Calu3 (cell line): ENCODE data around the gene MAP3K2. TPM values are rescaled to one million over a fixed set of nuclear protein-coding genes. Genes with fewer than 3 reads are reported as not detected.

Experiments used
- Bru-seq: library from RNA; stranded (reverse); fragments of 400-500 nt; gene quantifications from one replicate; lab custom pipeline; 2021; lab: Mats Ljungman, UMichigan
- BruChase-seq, 2 experiments: library from RNA; stranded (reverse); fragments of 400-500 nt; gene quantifications; one replicate each; lab custom pipeline; 2021; lab: Mats Ljungman, UMichigan
- BruUV-seq: library from RNA; stranded (reverse); fragments of 400-500 nt; replicated peaks from 2 replicates; lab custom pipeline; 2021; lab: Mats Ljungman, UMichigan
- CTCF ChIA-PET: fragments of 300-600 bp; sonication (Branson Sonifier 250); formaldehyde crosslinking; loops from one replicate; lab custom pipeline; 2022; ENCODE audit warnings: antibody characterized with exemption; lab: Charles Lee
- DNase-seq: peaks from one replicate; pipeline ENCODE4 v3.0.0; 2022
- H3K27ac Mint-ChIP-seq: one replicate; pipeline ENCODE4 v1.8.0; 2022; ENCODE audit warnings: mixed read lengths; ENCODE audit not compliant: unreplicated experiment
- H3K27me3 Mint-ChIP-seq: one replicate; pipeline ENCODE4 v1.8.0; 2022; ENCODE audit warnings: mixed read lengths; ENCODE audit not compliant: unreplicated experiment
- H3K36me3 Mint-ChIP-seq: one replicate; pipeline ENCODE4 v1.8.0; 2022; ENCODE audit warnings: mild to moderate bottlenecking, moderate library complexity, mixed read lengths; ENCODE audit not compliant: insufficient read depth, unreplicated experiment
- H3K4me1 Mint-ChIP-seq: one replicate; pipeline ENCODE4 v1.8.0; 2022; ENCODE audit warnings: mild to moderate bottlenecking, low read depth, mixed read lengths; ENCODE audit not compliant: unreplicated experiment
- H3K4me3 Mint-ChIP-seq: one replicate; pipeline ENCODE4 v1.8.0; 2022; ENCODE audit warnings: mild to moderate bottlenecking, low read depth, moderate library complexity, mixed read lengths; ENCODE audit not compliant: unreplicated experiment
- H3K9me3 Mint-ChIP-seq: one replicate; pipeline ENCODE4 v1.8.0; 2022; ENCODE audit warnings: low read depth, mixed read lengths; ENCODE audit not compliant: unreplicated experiment
- CTCF ChIP-seq: fragments of 200-600 bp; IDR thresholded peaks from one replicate; pipeline ENCODE4 v1.8.0; 2022; ENCODE audit warnings: antibody characterized with exemption; ENCODE audit not compliant: unreplicated experiment
- intact Hi-C: fragments of 100-400 bp; cut with micrococcal nuclease; formaldehyde crosslinking; loops from one replicate; pipeline ENCODE4 v1.10.0; 2022; ENCODE audit not compliant: unreplicated experiment
- long read RNA-seq: library from polyadenylated mRNA; stranded (forward); transcript quantifications from one replicate; pipeline ENCODE4 v2.0.0, GENCODE V29; 2022
- total RNA-seq: library from RNA; stranded (reverse); gene quantifications from 2 replicates; pipeline ENCODE4 v1.2.3, GENCODE V29; 2022

Gene MAP3K2
- 60.4 and 60.9 TPM in 2 replicates for total RNA-seq
- percentile 88 among the genes with signal in this experiment for Bru-seq, nascent RNA
- percentile 93 among the genes with signal in this experiment for BruChase-seq, experiment 1, labeled RNA remaining after a 6-hour chase
- BruChase-seq, experiment 2, labeled RNA remaining after a 2-hour chase, result percentile 91 among the genes with signal in this experiment
- long read RNA-seq, partial matches to known transcripts, result 2 of 22 reads
- long read RNA-seq, other reads (novel, unspliced or antisense), result 20 of 22 reads

GRCh38 chr2:127387655-127388422 lies at the start of gene MAP3K2:
Gene MAP3K2 (minus strand): TSS chr2:127387975. CDS start chr2:127343129, 44,846 bp downstream.
- CTCF ChIA-PET, result interaction anchor here (1.0 to 1.7 kb wide), 3 partner anchors 12 to 22 kb away, joined by 3 to 7 read pairs (median 3); no protein-coding TSS in a partner anchor
- peak; percentile 96 for DNase-seq
- no peaks in the 10 kb centered on the region for H3K27me3 Mint-ChIP-seq

DNA sequence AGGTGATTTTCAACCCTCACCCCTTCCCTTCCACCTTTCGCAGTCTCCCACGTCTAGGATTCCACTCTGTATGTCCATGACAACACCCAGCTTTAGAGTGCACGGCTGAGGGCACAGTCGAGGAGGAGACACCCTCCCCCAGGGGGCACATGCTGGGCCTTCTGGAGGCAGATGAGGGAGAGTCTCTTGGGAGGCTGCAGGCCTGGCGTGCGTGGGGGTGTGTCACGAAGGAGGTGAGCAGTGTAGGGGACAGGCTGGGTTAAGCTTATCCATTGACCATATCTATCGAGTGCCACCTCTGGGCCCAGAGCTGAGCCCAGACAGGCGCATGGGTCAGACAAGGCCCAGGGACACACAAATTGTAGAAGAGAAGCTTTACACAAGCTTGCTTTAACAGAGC lies 49.3 kb upstream of the MAP3K2 start:
- Mint-ChIP-seq H3K4me3 (no peak overlapping the region), H3K9me3 (peaks cover 4% of the 10 kb centered on the region), H3K36me3 (no peaks in the 10 kb centered on the region), H3K27me3 (no peaks in the 10 kb centered on the region), H3K4me1 (peaks cover 12% of the 10 kb centered on the region), H3K27ac (no peak overlapping the region)
- no TSS peak for BruUV-seq
- intact Hi-C loops, result no loop called here
- CTCF ChIA-PET, result no interaction called here
- TF ChIP-seq CTCF, result no peak
- DNase-seq, result no peak

More at GRCh38 chr2:127387655-127388422, at the start of gene MAP3K2:
- H3K4me3 Mint-ChIP-seq, result peak within 1 kb of the TSS; percentile 88
- peaks cover 25% of the 10 kb centered on the region for H3K36me3 Mint-ChIP-seq
- no peak for TF ChIP-seq CTCF
- no TSS peak for BruUV-seq
- intact Hi-C loops, result no loop called here
- peak within 1 kb of the TSS; percentile 81 for H3K27ac Mint-ChIP-seq
- no peaks in the 10 kb centered on the region for H3K9me3 Mint-ChIP-seq
- peaks cover 28% of the 10 kb centered on the region for H3K4me1 Mint-ChIP-seq

DNA sequence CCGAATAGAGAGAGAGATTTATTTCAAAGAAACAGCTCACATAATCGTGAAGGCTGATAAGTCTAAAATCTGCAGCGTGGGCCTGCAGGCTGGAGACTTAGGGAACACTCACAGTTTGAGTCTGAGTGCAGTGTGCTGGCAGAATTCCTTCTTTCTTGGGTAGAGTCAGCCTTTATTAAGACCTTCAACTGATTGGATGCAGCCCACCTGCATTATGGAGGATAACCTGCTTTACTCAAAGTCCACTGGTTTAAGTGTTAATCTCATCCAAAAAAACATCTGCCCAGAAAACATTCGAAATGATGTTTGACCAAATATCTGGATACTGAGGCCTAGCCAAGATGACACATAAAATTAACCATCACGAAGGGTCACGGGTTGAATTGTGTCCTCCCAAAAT lies 46.7 kb upstream of the MAP3K2 start:
- Mint-ChIP-seq H3K27me3 (no peaks in the 10 kb centered on the region), H3K4me1 (peaks cover 12% of the 10 kb centered on the region), H3K27ac (no peak overlapping the region), H3K9me3 (no peaks in the 10 kb centered on the region), H3K36me3 (no peaks in the 10 kb centered on the region), H3K4me3 (no peak overlapping the region)
- BruUV-seq, result no TSS peak
- TF ChIP-seq CTCF, result no peak
- CTCF ChIA-PET, result no interaction called here
- intact Hi-C loops, result no loop called here
- DNase-seq, result no peak

DNA sequence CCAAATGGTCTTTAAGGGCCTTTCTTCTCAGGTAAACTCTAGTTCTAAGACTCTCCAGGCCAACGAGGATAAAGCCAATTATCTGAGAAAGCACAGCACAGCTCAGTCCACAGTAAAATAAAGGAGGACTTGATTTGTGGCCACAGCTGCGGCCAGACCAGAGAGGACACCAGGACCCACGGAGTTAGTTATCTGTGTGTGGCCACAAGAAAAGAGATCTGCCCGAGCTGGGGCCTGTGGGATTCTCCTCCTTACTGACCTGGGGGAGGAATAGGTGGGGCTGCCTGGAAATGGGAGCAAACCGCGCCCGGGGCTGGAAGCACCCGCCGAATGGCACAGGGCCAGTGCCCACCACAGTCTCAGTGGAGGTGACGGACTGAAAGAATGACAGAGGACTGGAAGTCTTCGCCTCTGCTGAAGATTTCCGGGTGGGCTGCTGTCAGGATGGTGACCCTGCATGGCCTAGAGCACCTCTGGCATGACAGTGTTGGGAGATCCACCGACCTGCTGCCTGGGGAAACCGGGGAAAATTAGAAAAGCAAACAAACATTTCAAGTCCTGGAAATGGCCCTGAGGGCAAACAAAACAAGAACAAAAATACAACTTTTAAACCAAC lies 43.7 kb upstream of the MAP3K2 start:
- H3K4me3 Mint-ChIP-seq, result no peak overlapping the region
- H3K27ac Mint-ChIP-seq, result no peak overlapping the region
- H3K9me3 Mint-ChIP-seq, result no peaks in the 10 kb centered on the region
- no peaks in the 10 kb centered on the region for H3K27me3 Mint-ChIP-seq
- H3K36me3 Mint-ChIP-seq, result no peaks in the 10 kb centered on the region
- no peaks in the 10 kb centered on the region for H3K4me1 Mint-ChIP-seq
- no TSS peak for BruUV-seq
- CTCF ChIA-PET, result no interaction called here
- intact Hi-C loops, result no loop called here
- no peak for DNase-seq
- TF ChIP-seq CTCF, result no peak
